Fibroblast of the aortic adventitia (primary cell): ENCODE results near the gene DEFB116. TPM values are rescaled to one million over a fixed set of nuclear protein-coding genes. Genes with fewer than 3 reads are reported as not detected.

Experiments
- DNase-seq: peaks from one replicate; pipeline ENCODE4 v3.0.0-alpha.2; 2010; ENCODE audit warnings: low read depth
- H3K4me3 ChIP-seq: 2 replicates; pipeline ENCODE4 v1.5.1; 2011; ENCODE audit warnings: low read depth, mild to moderate bottlenecking, control low read depth, low read length, moderate library complexity
- CTCF ChIP-seq: IDR thresholded peaks from 2 replicates; pipeline ENCODE4 v1.5.1; 2011; ENCODE audit warnings: mild to moderate bottlenecking, low read length, control low read depth, inconsistent platforms; ENCODE audit not compliant: insufficient read depth
- small RNA-seq: library from RNA; depleted of rRNA; stranded (forward); fragments of <200 nt; gene quantifications from one replicate; pipeline ENCODE3, GENCODE V24; 2012
- total RNA-seq: library from RNA; depleted of rRNA; stranded (reverse); fragments of >200 nt; gene quantifications from 2 replicates; pipeline ENCODE4 v1.2.3, GENCODE V29; 2012; ENCODE audit warnings: low replicate concordance

The DEFB116 gene
- total RNA-seq, 1 donor, result not detected

- no peak for TF ChIP-seq CTCF
- no peak for DNase-seq
- no peak overlapping the region for H3K4me3 ChIP-seq
Observed at GRCh38 chr20:31274441-31274840, 33.9 kb downstream of the DEFB116 start.

GRCh38 chr20:31260326-31260932 is 48.0 kb downstream of the DEFB116 start:
- H3K4me3 ChIP-seq, result no peak overlapping the region
- no peak for DNase-seq
- TF ChIP-seq CTCF, result no peak

GRCh38 chr20:31257364-31257763 is 51.0 kb downstream of the DEFB116 start, which contains the start of gene DEFB115:
Gene DEFB115 (plus strand): TSS chr20:31257664. CDS start chr20:31257664, 0 bp downstream.
- TF ChIP-seq CTCF, result no peak
- no peak for DNase-seq
- no peak within 1 kb of the TSS for H3K4me3 ChIP-seq

GRCh38 chr20:31256959-31257358 is 51.4 kb downstream of the DEFB116 start:
- no peak overlapping the region for H3K4me3 ChIP-seq
- no peak for DNase-seq
- TF ChIP-seq CTCF, result no peak

Small RNAs within 50 kb of the gene (small RNA-seq; reads per million reads assigned to genes)
- gene RNA5SP480, result not detected

Other genes starting within 250 kb of the DEFB116 start
- gene DEFB115, start 50.9 kb downstream of the DEFB116 start, total RNA-seq, result not detected in 2 replicates
- gene DEFB118, start 60.0 kb upstream of the DEFB116 start, total RNA-seq, result not detected in 2 replicates
- not detected in 2 replicates for gene DEFB119, start 82.0 kb upstream of the DEFB116 start, total RNA-seq
- not detected in 2 replicates for gene DEFB121, start 97.6 kb upstream of the DEFB116 start, total RNA-seq
- gene DEFB123, start 132.0 kb upstream of the DEFB116 start, total RNA-seq, result not detected in 2 replicates
- gene DEFB124, start 166.5 kb upstream of the DEFB116 start, total RNA-seq, result not detected in 2 replicates
- 0.16 TPM in 1 of 2 replicates, not detected in the other for gene REM1, start 166.7 kb upstream of the DEFB116 start, total RNA-seq
- 47.6 and 131 TPM in 2 replicates for gene HM13, start 205.9 kb upstream of the DEFB116 start, total RNA-seq